ENCODE measurements around the gene NAV3.

Gene NAV3

DNA sequence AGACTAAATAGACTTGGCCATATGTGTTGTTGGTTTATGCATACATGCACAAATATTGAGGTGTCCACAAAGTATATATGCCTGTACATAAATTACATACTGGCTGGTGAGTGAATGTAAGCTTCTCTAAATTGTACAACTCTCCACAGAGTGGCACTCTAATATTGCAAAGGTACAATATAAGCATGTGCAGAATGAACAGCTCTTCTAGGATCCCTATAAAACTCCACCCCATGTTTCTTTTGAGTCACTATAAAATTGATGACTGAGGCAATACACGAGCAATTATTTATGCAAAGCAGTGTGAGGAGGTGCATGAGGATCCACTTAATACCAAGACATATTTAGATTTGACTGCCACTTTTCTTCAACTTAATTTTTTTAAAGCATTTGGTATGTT, 172.2 kb downstream of the NAV3 start:
- no peak overlapping the region for H2AK5ac ChIP-seq (ENCODE audit: low read length, severe bottlenecking)
- H2BK5ac ChIP-seq (ENCODE audit: low read depth, low read length, poor library complexity, severe bottlenecking) = no peak overlapping the region
- no CpG with 5 or more reads among the region's 1 CpG for WGBS
- no peak overlapping the region for H3K4me2 ChIP-seq (ENCODE audit: low read length, poor library complexity, severe bottlenecking)
- H3K27me3 ChIP-seq (ENCODE audit: control insufficient read depth in 1 of 2, insufficient read depth in 1 of 2, low read length in 2 of 2) = no peaks in the 10 kb centered on the region
- H3K4me3 ChIP-seq (ENCODE audit: insufficient read depth in 1 of 2, low read depth in 1 of 2, low read length in 2 of 2) = no peak overlapping the region
- no peak overlapping the region for H2BK12ac ChIP-seq (ENCODE audit: low read length in 2 of 2)
- no peak overlapping the region for H4K8ac ChIP-seq (ENCODE audit: low read length)
- H3K4ac ChIP-seq (ENCODE audit: low read depth in 1 of 2, low read length in 2 of 2) = no peak overlapping the region
- no peak overlapping the region for H3K14ac ChIP-seq (ENCODE audit: low read length in 2 of 2)
- H2BK15ac ChIP-seq (ENCODE audit: low read depth, poor library complexity, severe bottlenecking) = no peak overlapping the region
- no peak overlapping the region for H3K23ac ChIP-seq (ENCODE audit: low read length in 2 of 2)
- H2BK120ac ChIP-seq (ENCODE audit: low read depth, low read length) = no peak overlapping the region
- no peak for DNase-seq
- no peak overlapping the region for H3K27ac ChIP-seq (ENCODE audit: low read length, poor library complexity, severe bottlenecking)
- peaks cover 10% of the 10 kb centered on the region for H3K79me1 ChIP-seq (replicated peaks; ENCODE audit: low read length, poor library complexity, severe bottlenecking)
- no peak overlapping the region for H3K9ac ChIP-seq (ENCODE audit: low read length)
- no peak overlapping the region for H2AFZ ChIP-seq (ENCODE audit: low read depth, low read length)
- no peaks in the 10 kb centered on the region for H3K4me1 ChIP-seq (ENCODE audit: control insufficient read depth, insufficient read depth, low read depth, low read length)
- H4K91ac ChIP-seq (ENCODE audit: low read length) = no peak overlapping the region
- H3K9me3 ChIP-seq (ENCODE audit: control insufficient read depth, low read length) = no peaks in the 10 kb centered on the region
- peaks cover 8 to 73% of the 10 kb centered on the region in 2 experiments for H3K36me3 ChIP-seq (ENCODE audit: control insufficient read depth in 1 of 2, insufficient read depth in 2 of 2, low read depth in 1 of 2, low read length in 2 of 2)
- H3K18ac ChIP-seq (ENCODE audit: low read depth in 1 of 2, low read length in 2 of 2) = no peak overlapping the region

DNA sequence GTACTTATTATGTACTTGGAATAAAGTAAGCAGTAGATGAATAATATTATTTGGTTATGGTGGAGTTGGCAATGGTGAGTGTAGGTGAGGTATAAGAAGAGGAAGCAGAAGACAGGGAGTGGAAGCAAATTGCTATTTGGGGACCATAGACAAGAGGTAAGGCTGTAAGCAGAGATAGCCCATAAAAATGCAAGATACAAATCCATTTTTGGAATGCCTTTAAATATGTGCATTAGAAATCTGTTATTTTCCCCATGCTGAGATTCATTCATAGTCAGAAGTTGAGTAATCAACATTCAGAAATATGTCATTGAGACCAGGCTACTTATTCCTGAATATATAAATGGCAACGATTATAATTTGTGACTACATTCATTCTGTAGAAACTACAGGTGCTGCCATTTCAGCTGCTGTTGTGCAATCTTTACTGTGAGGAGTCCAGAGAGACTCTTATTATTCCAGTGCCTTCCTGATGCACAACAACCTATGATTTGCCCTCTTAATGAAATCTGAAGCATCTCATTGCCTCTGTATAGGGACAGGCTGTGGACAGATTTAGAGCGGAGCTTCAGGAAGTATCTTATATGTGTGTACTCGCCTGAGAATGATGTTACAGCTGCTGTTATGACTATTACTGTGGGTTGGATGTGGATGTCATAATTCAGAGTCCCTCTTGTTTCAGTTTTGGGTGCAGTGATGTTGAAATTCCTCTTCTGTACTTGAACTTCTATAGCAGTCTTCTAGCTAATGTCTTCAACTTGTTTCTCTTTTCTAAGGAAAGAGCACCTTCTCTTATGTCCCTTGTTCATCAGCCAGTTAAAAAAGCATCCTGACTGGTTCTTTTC, 173.8 kb downstream of the NAV3 start:
- Histone ChIP-seq H3K9me3 (ENCODE audit: control insufficient read depth, low read length) (no peaks in the 10 kb centered on the region), H3K27me3 (ENCODE audit: control insufficient read depth in 1 of 2, insufficient read depth in 1 of 2, low read length in 2 of 2) (no peaks in the 10 kb centered on the region)
- WGBS = 90% methylated on average over 2 of the region's 3 CpGs

DNA sequence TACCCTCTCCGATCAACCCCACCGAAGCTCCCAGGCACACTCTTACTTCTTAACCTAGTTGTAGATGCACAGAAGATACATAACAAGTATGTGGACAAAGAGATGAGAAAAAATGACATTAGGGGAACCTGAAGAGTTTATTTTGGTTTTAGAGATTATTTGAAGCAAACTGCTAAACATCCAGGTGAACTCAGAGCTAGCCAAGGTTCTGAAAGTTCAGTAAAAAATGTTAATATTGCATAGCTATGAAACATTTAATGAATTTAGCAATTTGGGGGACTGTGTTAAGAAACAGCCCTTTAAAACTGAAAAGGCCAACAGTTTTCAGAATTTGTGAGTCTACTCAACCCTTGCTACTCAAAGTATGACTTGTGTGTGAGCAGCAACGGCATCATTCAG, 174.4 kb downstream of the NAV3 start:
- peaks cover 8 to 64% of the 10 kb centered on the region in 2 experiments for H3K36me3 ChIP-seq (ENCODE audit: control insufficient read depth in 1 of 2, insufficient read depth in 2 of 2, low read depth in 1 of 2, low read length in 2 of 2)
- WGBS = 100% methylated on average over 1 of the region's 3 CpGs
- no peak overlapping the region for H3K23ac ChIP-seq (ENCODE audit: low read length in 2 of 2)

More for the DNA sequence above, 173.8 kb downstream of the NAV3 start:
- Histone ChIP-seq H3K27ac (ENCODE audit: low read length, poor library complexity, severe bottlenecking) (no peak overlapping the region), H2BK12ac (ENCODE audit: low read length in 2 of 2) (no peak overlapping the region), H2BK5ac (ENCODE audit: low read depth, low read length, poor library complexity, severe bottlenecking) (no peak overlapping the region), H3K36me3 (ENCODE audit: control insufficient read depth in 1 of 2, insufficient read depth in 2 of 2, low read depth in 1 of 2, low read length in 2 of 2) (peaks cover 8 to 64% of the 10 kb centered on the region in 2 experiments), H3K79me1 (replicated peaks; ENCODE audit: low read length, poor library complexity, severe bottlenecking) (peaks cover 14% of the 10 kb centered on the region), H2AK5ac (ENCODE audit: low read length, severe bottlenecking) (no peak overlapping the region), H3K4me2 (ENCODE audit: low read length, poor library complexity, severe bottlenecking) (no peak overlapping the region), H3K9ac (ENCODE audit: low read length) (no peak overlapping the region), H3K4me1 (ENCODE audit: control insufficient read depth, insufficient read depth, low read depth, low read length) (no peaks in the 10 kb centered on the region), H4K8ac (ENCODE audit: low read length) (no peak overlapping the region), H2BK15ac (ENCODE audit: low read depth, poor library complexity, severe bottlenecking) (no peak overlapping the region), H3K4ac (ENCODE audit: low read depth in 1 of 2, low read length in 2 of 2) (no peak overlapping the region), H2BK120ac (ENCODE audit: low read depth, low read length) (no peak overlapping the region), H3K23ac (ENCODE audit: low read length in 2 of 2) (no peak overlapping the region), H2AFZ (ENCODE audit: low read depth, low read length) (no peak overlapping the region), H3K18ac (ENCODE audit: low read depth in 1 of 2, low read length in 2 of 2) (no peak overlapping the region), H4K91ac (ENCODE audit: low read length) (no peak overlapping the region), H3K4me3 (ENCODE audit: insufficient read depth in 1 of 2, low read depth in 1 of 2, low read length in 2 of 2) (no peak overlapping the region), H3K14ac (ENCODE audit: low read length in 2 of 2) (no peak overlapping the region)
- DNase-seq = no peak

GRCh38 chr12:78007173-78007572, 176.5 kb downstream of the NAV3 start:
- Histone ChIP-seq H3K9ac (ENCODE audit: low read length) (no peak overlapping the region), H3K4me2 (ENCODE audit: low read length, poor library complexity, severe bottlenecking) (no peak overlapping the region), H3K79me1 (replicated peaks; ENCODE audit: low read length, poor library complexity, severe bottlenecking) (peaks cover 14% of the 10 kb centered on the region), H3K23ac (ENCODE audit: low read length in 2 of 2) (no peak overlapping the region), H2AFZ (ENCODE audit: low read depth, low read length) (no peak overlapping the region), H4K8ac (ENCODE audit: low read length) (no peak overlapping the region), H3K18ac (ENCODE audit: low read depth in 1 of 2, low read length in 2 of 2) (no peak overlapping the region), H3K14ac (ENCODE audit: low read length in 2 of 2) (no peak overlapping the region), H3K4ac (ENCODE audit: low read depth in 1 of 2, low read length in 2 of 2) (no peak overlapping the region), H3K9me3 (ENCODE audit: control insufficient read depth, low read length) (no peaks in the 10 kb centered on the region), H3K4me1 (ENCODE audit: control insufficient read depth, insufficient read depth, low read depth, low read length) (no peaks in the 10 kb centered on the region), H3K36me3 (ENCODE audit: control insufficient read depth in 1 of 2, insufficient read depth in 2 of 2, low read depth in 1 of 2, low read length in 2 of 2) (peaks cover 8 to 63% of the 10 kb centered on the region in 2 experiments), H3K27me3 (ENCODE audit: control insufficient read depth in 1 of 2, insufficient read depth in 1 of 2, low read length in 2 of 2) (no peaks in the 10 kb centered on the region), H4K91ac (ENCODE audit: low read length) (no peak overlapping the region), H2AK5ac (ENCODE audit: low read length, severe bottlenecking) (no peak overlapping the region), H3K27ac (ENCODE audit: low read length, poor library complexity, severe bottlenecking) (no peak overlapping the region), H2BK15ac (ENCODE audit: low read depth, poor library complexity, severe bottlenecking) (no peak overlapping the region), H2BK5ac (ENCODE audit: low read depth, low read length, poor library complexity, severe bottlenecking) (no peak overlapping the region), H3K4me3 (ENCODE audit: insufficient read depth in 1 of 2, low read depth in 1 of 2, low read length in 2 of 2) (no peak overlapping the region), H2BK120ac (ENCODE audit: low read depth, low read length) (no peak overlapping the region), H2BK12ac (ENCODE audit: low read length in 2 of 2) (no peak overlapping the region)
- WGBS = 97% methylated on average over 3 of the region's 4 CpGs
- no peak for DNase-seq

More for the DNA sequence above, 174.4 kb downstream of the NAV3 start:
- Histone ChIP-seq H2BK120ac (ENCODE audit: low read depth, low read length) (no peak overlapping the region), H2AK5ac (ENCODE audit: low read length, severe bottlenecking) (no peak overlapping the region), H3K9me3 (ENCODE audit: control insufficient read depth, low read length) (no peaks in the 10 kb centered on the region), H3K18ac (ENCODE audit: low read depth in 1 of 2, low read length in 2 of 2) (no peak overlapping the region), H3K27me3 (ENCODE audit: control insufficient read depth in 1 of 2, insufficient read depth in 1 of 2, low read length in 2 of 2) (no peaks in the 10 kb centered on the region), H2BK12ac (ENCODE audit: low read length in 2 of 2) (no peak overlapping the region), H3K4ac (ENCODE audit: low read depth in 1 of 2, low read length in 2 of 2) (no peak overlapping the region), H3K9ac (ENCODE audit: low read length) (no peak overlapping the region), H4K8ac (ENCODE audit: low read length) (no peak overlapping the region), H4K91ac (ENCODE audit: low read length) (no peak overlapping the region), H2BK5ac (ENCODE audit: low read depth, low read length, poor library complexity, severe bottlenecking) (no peak overlapping the region), H3K79me1 (replicated peaks; ENCODE audit: low read length, poor library complexity, severe bottlenecking) (peaks cover 14% of the 10 kb centered on the region), H3K27ac (ENCODE audit: low read length, poor library complexity, severe bottlenecking) (no peak overlapping the region), H3K4me1 (ENCODE audit: control insufficient read depth, insufficient read depth, low read depth, low read length) (no peaks in the 10 kb centered on the region), H2AFZ (ENCODE audit: low read depth, low read length) (no peak overlapping the region), H3K14ac (ENCODE audit: low read length in 2 of 2) (no peak overlapping the region), H2BK15ac (ENCODE audit: low read depth, poor library complexity, severe bottlenecking) (no peak overlapping the region), H3K4me2 (ENCODE audit: low read length, poor library complexity, severe bottlenecking) (no peak overlapping the region), H3K4me3 (ENCODE audit: insufficient read depth in 1 of 2, low read depth in 1 of 2, low read length in 2 of 2) (no peak overlapping the region)
- no peak for DNase-seq

All from mesenchymal stem cell (in vitro differentiated cells and primary cell).